ENCODE measurements around the gene SCAP.

Gene SCAP

GRCh38 chr3:47430606-47431005, 45.1 kb downstream of the SCAP start:
- TF ChIP-seq CTCF (IDR thresholded peaks at IDR 0.05; ENCODE audit: low read depth, low read length, missing control alignments), result no peak
- no peak for DNase-seq (ENCODE audit: low read depth)
- H3K4me3 ChIP-seq (ENCODE audit: low read depth, low read length), result no peak overlapping the region

- no peak overlapping the region for H3K4me3 ChIP-seq (ENCODE audit: low read depth, low read length)
- no peak for DNase-seq (ENCODE audit: low read depth)
- no peak for TF ChIP-seq CTCF (IDR thresholded peaks at IDR 0.05; ENCODE audit: low read depth, low read length, missing control alignments)
Observed at GRCh38 chr3:47429476-47430270, 46.1 kb downstream of the SCAP start.

DNA sequence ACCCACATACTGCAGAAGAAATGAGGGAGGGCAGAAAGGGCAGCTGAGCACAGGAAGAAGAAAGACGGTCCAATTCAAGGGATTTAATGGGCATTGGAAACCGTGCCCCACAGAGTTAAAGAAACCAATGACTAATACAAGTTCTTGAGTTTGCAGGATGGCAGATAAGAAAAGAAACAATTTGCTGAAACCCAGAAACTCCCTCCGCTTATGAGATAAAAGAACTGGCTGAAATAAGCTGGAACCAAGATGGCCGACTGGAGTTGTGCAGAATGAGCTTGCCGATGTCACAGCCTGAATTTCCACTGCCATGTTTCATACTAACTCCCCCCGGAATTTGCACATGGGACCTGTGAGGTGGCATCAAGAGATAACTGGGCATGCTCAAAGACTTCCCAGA, 47.1 kb downstream of the SCAP start:
- no peak for TF ChIP-seq CTCF (IDR thresholded peaks at IDR 0.05; ENCODE audit: low read depth, low read length, missing control alignments)
- DNase-seq (ENCODE audit: low read depth), result no peak
- H3K4me3 ChIP-seq (ENCODE audit: low read depth, low read length), result no peak overlapping the region

DNA sequence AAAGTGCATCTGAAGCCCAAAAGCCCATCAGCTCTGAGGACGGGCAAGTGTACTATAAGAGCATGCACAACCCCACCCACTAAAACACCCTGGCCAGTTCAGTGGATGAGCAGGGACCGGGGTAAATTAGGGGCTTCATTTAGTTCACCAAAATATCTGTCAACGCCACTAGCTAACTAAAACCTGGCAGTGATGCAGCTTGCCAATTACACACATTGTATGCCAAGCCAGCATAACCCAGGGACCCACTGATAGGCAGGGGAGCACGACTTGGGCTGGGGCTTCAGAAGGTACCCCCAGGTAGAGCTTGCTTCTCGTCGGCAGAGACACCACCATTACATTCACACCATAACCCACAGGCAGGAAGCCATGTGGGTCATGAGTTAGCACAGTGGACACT, 47.9 kb downstream of the SCAP start:
- no peak for DNase-seq (ENCODE audit: low read depth)
- H3K4me3 ChIP-seq (ENCODE audit: low read depth, low read length), result no peak overlapping the region
- no peak for TF ChIP-seq CTCF (IDR thresholded peaks at IDR 0.05; ENCODE audit: low read depth, low read length, missing control alignments)

- no peak overlapping the region for H3K4me3 ChIP-seq (ENCODE audit: low read depth, low read length)
- no peak for TF ChIP-seq CTCF (IDR thresholded peaks at IDR 0.05; ENCODE audit: low read depth, low read length, missing control alignments)
- DNase-seq (ENCODE audit: low read depth), result no peak
Observed at GRCh38 chr3:47425959-47426358, 49.8 kb downstream of the SCAP start.

- TF ChIP-seq CTCF (IDR thresholded peaks at IDR 0.05; ENCODE audit: low read depth, low read length, missing control alignments), result no peak
- H3K4me3 ChIP-seq (ENCODE audit: low read depth, low read length), result no peak overlapping the region
- no peak for DNase-seq (ENCODE audit: low read depth)
Observed at GRCh38 chr3:47425383-47425778, 50.4 kb downstream of the SCAP start.
